Ascending aorta (tissue), 2 donors: Measurements from ENCODE around the gene ZNF33B. TPM values are rescaled to one million over a fixed set of nuclear protein-coding genes. Genes with fewer than 3 reads are reported as not detected.

Experiments used
- DNase-seq, 2 donors: peaks; one replicate each; pipeline ENCODE4 v3.0.0-alpha.2; 2019; ENCODE audit warnings: low spot score in 2 of 2
- H3K27ac ChIP-seq, 2 donors: fragments of 200-600 bp; sonication (generic); one replicate each; pipeline ENCODE4 v1.5.1; 2016 to 2017; ENCODE audit warnings: mild to moderate bottlenecking in 1 of 2
- H3K27me3 ChIP-seq: fragments of 200-600 bp; sonication (generic); one replicate; pipeline ENCODE4 v1.5.1; 2017
- H3K36me3 ChIP-seq, 2 donors: fragments of 200-600 bp; sonication (generic); one replicate each; pipeline ENCODE4 v1.5.1; 2016
- H3K4me1 ChIP-seq, 2 donors: fragments of 200-600 bp; sonication (generic); one replicate each; pipeline ENCODE4 v1.5.1; 2016 to 2017; ENCODE audit warnings: mild to moderate bottlenecking in 1 of 2
- H3K4me3 ChIP-seq, 2 donors: fragments of 200-600 bp; sonication (generic); one replicate each; pipeline ENCODE4 v1.5.1; 2016 to 2017; ENCODE audit warnings: mild to moderate bottlenecking in 1 of 2
- H3K9me3 ChIP-seq, 2 donors: fragments of 200-600 bp; sonication (generic); one replicate each; pipeline ENCODE4 v1.5.1; 2016
- intact Hi-C: fragments of 100-400 bp; cut with DNase I; formaldehyde crosslinking; loops from one replicate; pipeline ENCODE4 v1.15.1; 2023
- total RNA-seq: library from RNA; depleted of rRNA; stranded (reverse); fragments of >200 nt; gene quantifications from one replicate; pipeline ENCODE4 v1.1.0, GENCODE V29; 2016
- TF ChIP-seq, protein P1 (sequence below), 3 experiments: fragments of 200-600 bp in 2 of 3; fragments of 450-650 bp in 1 of 3; sonication (generic) in 2 of 3; IDR thresholded peaks; one replicate each; pipeline ENCODE4 v1.5.1; 2016 to 2019; ENCODE audit warnings: antibody characterized with exemption in 3 of 3, mild to moderate bottlenecking in 1 of 3, moderate library complexity in 1 of 3

The ZNF33B gene
- total RNA-seq, 1 donor from 2014 or later = 8.6 TPM

DNA sequence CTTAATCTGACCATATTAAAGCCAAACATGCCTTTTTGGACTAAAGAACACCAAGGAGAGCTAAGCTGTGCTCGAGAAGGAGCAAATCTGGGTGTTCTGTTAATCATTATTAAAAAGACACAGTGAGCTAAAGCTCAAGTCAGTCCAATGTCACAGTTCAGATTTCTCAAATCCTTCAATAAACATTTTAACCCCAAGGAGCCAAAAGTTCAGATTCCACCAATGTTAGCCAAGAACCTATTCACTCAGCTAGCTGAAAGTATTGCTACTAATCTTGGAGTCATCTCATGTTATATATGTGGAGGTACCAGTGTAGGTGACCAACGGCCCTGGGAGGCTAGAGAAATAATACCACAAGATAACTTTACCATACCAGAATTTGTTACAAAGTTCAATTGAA lies 14.5 kb upstream of the ZNF33B start:
- H3K36me3 ChIP-seq = no peaks in the 10 kb centered on the region
- H3K4me3 ChIP-seq = no peak overlapping the region
- H3K27ac ChIP-seq = no peak overlapping the region
- no peak for DNase-seq
- no peaks in the 10 kb centered on the region for H3K9me3 ChIP-seq
- intact Hi-C loops = no loop called here
- no peaks in the 10 kb centered on the region for H3K4me1 ChIP-seq
- no peaks in the 10 kb centered on the region for H3K27me3 ChIP-seq
- TF ChIP-seq, protein P1, sequence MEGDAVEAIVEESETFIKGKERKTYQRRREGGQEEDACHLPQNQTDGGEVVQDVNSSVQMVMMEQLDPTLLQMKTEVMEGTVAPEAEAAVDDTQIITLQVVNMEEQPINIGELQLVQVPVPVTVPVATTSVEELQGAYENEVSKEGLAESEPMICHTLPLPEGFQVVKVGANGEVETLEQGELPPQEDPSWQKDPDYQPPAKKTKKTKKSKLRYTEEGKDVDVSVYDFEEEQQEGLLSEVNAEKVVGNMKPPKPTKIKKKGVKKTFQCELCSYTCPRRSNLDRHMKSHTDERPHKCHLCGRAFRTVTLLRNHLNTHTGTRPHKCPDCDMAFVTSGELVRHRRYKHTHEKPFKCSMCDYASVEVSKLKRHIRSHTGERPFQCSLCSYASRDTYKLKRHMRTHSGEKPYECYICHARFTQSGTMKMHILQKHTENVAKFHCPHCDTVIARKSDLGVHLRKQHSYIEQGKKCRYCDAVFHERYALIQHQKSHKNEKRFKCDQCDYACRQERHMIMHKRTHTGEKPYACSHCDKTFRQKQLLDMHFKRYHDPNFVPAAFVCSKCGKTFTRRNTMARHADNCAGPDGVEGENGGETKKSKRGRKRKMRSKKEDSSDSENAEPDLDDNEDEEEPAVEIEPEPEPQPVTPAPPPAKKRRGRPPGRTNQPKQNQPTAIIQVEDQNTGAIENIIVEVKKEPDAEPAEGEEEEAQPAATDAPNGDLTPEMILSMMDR (IDR thresholded peaks at IDR 0.05) = no peak

DNA sequence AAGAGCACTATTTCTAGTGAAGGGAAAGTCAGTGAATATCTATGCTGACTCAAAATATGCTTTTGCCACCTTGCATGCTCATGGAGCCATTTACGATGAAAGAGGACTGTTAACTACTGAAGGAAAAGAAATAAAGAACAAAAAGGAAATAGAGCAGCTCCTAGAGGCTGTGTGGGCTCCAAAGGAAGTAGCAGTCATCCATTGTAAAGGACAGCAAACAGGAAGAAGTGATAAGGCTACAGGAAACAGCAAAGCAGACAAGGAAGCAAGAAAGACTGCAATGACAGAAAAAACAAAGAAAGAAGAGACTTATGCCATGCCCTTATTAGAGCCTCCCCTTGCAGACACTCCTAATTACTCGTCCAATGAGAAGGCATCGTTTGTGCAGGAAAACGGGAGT lies 12.0 kb upstream of the ZNF33B start:
- Histone ChIP-seq H3K27me3 (no peaks in the 10 kb centered on the region), H3K9me3 (no peaks in the 10 kb centered on the region), H3K4me3 (no peak overlapping the region), H3K36me3 (no peaks in the 10 kb centered on the region), H3K27ac (no peak overlapping the region), H3K4me1 (no peaks in the 10 kb centered on the region)
- TF ChIP-seq, protein P1 (IDR thresholded peaks at IDR 0.05) = no peak
- no peak for DNase-seq
- intact Hi-C loops = no loop called here

DNA sequence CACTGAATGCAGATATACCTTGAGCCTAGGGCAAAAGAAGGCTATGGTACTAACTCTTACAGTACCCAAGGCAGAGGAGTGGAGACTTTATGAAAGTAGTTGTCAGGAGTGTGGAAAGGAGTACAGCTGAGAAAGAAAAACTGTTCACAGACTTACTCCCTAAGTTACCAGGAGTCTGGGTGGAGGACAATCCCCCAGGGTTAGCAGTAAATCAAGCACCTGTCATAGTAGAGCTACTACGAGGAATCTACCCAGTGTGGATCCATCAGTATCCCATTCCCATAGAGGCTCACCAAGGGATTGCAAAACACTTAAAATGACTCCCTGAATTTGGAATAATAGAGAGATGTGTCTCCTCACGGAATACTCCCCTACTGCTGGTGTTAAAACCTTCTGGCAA lies 10.1 kb upstream of the ZNF33B start:
- TF ChIP-seq, protein P1 (IDR thresholded peaks at IDR 0.05) = no peak
- Histone ChIP-seq H3K9me3 (no peaks in the 10 kb centered on the region), H3K4me3 (no peak overlapping the region), H3K27me3 (no peaks in the 10 kb centered on the region), H3K36me3 (no peaks in the 10 kb centered on the region), H3K4me1 (no peaks in the 10 kb centered on the region), H3K27ac (no peak overlapping the region)
- intact Hi-C loops = no loop called here
- no peak for DNase-seq

DNA sequence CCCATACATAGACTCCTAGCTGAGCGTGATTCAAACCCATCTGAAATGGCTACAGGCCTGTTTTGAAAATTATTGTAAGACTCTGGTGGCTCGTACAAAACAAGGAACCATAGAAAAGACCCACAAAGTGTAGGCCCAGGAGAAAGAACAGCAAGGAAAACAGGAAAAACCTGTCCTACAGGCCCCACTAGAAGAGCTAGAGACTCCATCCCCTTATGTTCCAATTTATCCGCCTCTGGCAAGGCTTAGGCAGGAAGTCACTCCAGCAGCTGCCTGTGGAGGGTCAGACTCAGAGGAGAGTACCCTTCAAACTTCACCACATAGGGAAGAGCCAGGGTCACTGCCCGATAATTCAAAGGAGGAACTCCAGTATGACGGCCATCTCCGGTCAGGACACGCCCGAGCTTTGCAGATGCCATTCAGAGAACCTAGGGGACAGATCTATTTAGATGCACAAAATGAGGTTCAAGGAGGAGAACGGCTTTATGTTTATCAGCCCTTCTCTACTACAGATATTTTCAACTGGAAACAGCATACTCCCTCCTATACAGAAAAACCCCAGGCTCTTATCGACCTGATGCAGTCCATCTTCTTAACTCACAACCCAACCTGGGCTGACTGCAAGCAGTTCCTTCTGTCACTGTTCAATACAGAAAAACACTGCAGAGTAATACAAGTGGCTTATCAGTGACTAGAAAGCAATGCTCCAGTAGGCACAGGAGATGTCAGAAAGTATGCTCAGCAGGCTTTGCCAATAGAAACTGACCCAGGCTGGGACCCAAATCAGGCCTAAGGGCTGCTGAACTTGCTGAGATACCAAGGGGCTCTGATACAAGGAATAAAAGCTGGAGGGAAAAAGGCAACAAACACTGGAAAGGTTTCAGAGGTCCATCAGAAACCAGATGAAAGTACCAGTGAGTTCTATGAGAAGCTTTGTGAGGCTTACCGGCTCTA lies 8.6 kb upstream of the ZNF33B start:
- no peak overlapping the region for H3K27ac ChIP-seq
- no peaks in the 10 kb centered on the region for H3K4me1 ChIP-seq
- intact Hi-C loops = no loop called here
- DNase-seq = no peak
- TF ChIP-seq, protein P1 (IDR thresholded peaks at IDR 0.05) = no peak
- H3K27me3 ChIP-seq = no peaks in the 10 kb centered on the region
- no peak overlapping the region for H3K4me3 ChIP-seq
- H3K36me3 ChIP-seq = no peaks in the 10 kb centered on the region
- H3K9me3 ChIP-seq = no peaks in the 10 kb centered on the region

DNA sequence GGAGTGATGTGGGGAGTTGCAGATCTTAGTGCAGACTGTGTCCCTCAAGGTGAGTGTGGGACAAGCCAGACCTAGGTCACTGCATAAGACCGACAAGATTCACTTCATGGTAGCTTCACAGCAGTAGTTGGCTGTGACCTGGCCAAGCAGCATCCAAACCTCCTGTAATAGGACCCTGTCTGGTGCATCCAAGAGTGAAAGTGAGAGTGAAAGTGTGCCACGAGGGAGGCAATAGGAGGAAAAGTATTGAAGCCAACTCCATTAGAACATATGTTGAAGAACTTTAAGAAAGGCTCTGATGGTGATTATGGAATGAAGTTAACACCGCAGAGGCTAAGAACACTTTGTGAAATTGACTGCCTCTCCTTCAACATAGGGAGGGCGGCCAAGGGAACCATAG lies 7.8 kb upstream of the ZNF33B start:
- intact Hi-C loops = no loop called here
- Histone ChIP-seq H3K36me3 (no peaks in the 10 kb centered on the region), H3K9me3 (no peaks in the 10 kb centered on the region), H3K4me3 (no peak overlapping the region), H3K27me3 (no peaks in the 10 kb centered on the region), H3K4me1 (no peaks in the 10 kb centered on the region), H3K27ac (no peak overlapping the region)
- TF ChIP-seq, protein P1 (IDR thresholded peaks at IDR 0.05) = no peak
- DNase-seq = no peak
